ENCODE results near the gene EFTUD2. TPM values are rescaled to one million over a fixed set of nuclear protein-coding genes. Genes with fewer than 3 reads are reported as not detected.

The EFTUD2 gene
- total and polyA plus RNA-seq, 9 of the 15 experiments (the other 6 are each of a cell fraction or from before 2014, with no cell fraction given) = 65.8 to 362 (median 218) TPM

DNA sequence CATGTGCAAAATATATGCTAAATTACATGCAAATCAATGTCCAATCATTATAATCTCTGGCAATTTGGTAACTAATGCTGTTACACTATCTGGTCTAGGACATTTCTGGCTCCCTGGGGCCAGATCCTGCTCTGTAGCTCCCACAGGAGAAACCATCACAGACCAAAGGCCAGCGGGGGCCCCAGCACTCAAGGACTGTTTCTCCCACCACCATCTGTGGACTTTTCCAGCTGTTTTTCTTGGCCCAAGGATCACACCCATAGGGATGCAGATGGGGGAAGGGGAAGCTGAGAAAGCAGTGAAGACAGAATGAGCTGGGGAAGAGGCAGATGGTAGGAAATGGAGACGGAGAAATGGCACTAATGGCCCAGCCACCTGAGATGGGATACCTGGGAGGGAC is 51.7 kb downstream of the EFTUD2 start, which contains the start of gene HIGD1B:
Gene HIGD1B, plus strand, starts transcription at position 298 of the 400 bp plus-strand sequence. CDS start 270 bp downstream, outside the sequence.
- Histone ChIP-seq H3K27ac (ENCODE audit: extremely low read depth, low read depth, low read length) (no peak within 1 kb of the TSS), H3K36me3 (ENCODE audit: control insufficient read depth, insufficient read depth, low read length) (peaks cover 27% of the 10 kb centered on the region), H3K4me1 (replicated peaks in 1 of 2; ENCODE audit: control insufficient read depth in 2 of 2, insufficient read depth in 2 of 2, low read length in 2 of 2) (no peaks in the 10 kb centered on the region; a peak in 1 of 5 replicates), H3K4me2 (ENCODE audit: insufficient read depth, low read length) (no peak within 1 kb of the TSS), H3K4me3 (no peak within 1 kb of the TSS), H3K9me1 (ENCODE audit: control insufficient read depth, insufficient read depth, low read length) (no peaks in the 10 kb centered on the region), H2AFZ (ENCODE audit: low read depth, low read length) (no peak within 1 kb of the TSS), H3K9me3 (replicated peaks; ENCODE audit: control insufficient read depth, insufficient read depth, low read depth, low read length) (no peaks in the 10 kb centered on the region), H3K27me3 (ENCODE audit: control insufficient read depth in 2 of 2, insufficient read depth in 2 of 2, low read length in 2 of 2) (no peaks in the 10 kb centered on the region), H3K79me2 (ENCODE audit: control insufficient read depth, insufficient read depth, low read length) (no peaks in the 10 kb centered on the region), H3K9ac (ENCODE audit: insufficient read depth in 1 of 2, low read depth in 2 of 2, low read length in 2 of 2) (no peak within 1 kb of the TSS), H4K20me1 (replicated peaks; ENCODE audit: control insufficient read depth, insufficient read depth, low read length) (no peaks in the 10 kb centered on the region; the same call in 1 of the 2 replicates)
- in situ Hi-C loops (cut with MboI) = no loop called here
- intact Hi-C loops (cut with micrococcal nuclease) = no loop called here
- FAIRE-seq = no peak
- no TSS peak for BruUV-seq (replicated peaks)
- no peak for DNase-seq (ENCODE audit: extremely low read depth in 1 of 4, low spot score in 3 of 4)
- TF ChIP-seq SPI1 (IDR thresholded peaks at IDR 0.05; ENCODE audit: borderline replicate concordance, low read depth, low read length) = no peak
- no peak for TF ChIP-seq NR0B1 (IDR thresholded peaks at IDR 0.05; ENCODE audit: partially characterized antibody)
- TF ChIP-seq ARID4B (CRISPR knock-in tag; IDR thresholded peaks at IDR 0.05) = no peak
- TF ChIP-seq BDP1 (IDR thresholded peaks at IDR 0.05; ENCODE audit: insufficient read depth, insufficient read length) = no peak
- TF ChIP-seq ZKSCAN3 (CRISPR knock-in tag; IDR thresholded peaks at IDR 0.05) = no peak
- no peak for TF ChIP-seq DNMT1 (IDR thresholded peaks at IDR 0.05)
- 43% methylated on average over 2 of the region's 2 CpGs for WGBS (ENCODE audit: insufficient coverage, low coverage, missing lambda C conversion rate)
- ATAC-seq = no peak
- ChIA-PET POLR2A (interaction anchor here (0.5 to 1.3 kb wide), 3 partner anchors 9 to 107 kb away, joined by 3 to 7 read pairs (median 3); no protein-coding TSS in a partner anchor), CTCF (ENCODE audit: low intra/inter-chr PET ratio) (no interaction called here)

All from K562 (cell line).